GM18873 (cell line): ENCODE data around the gene ANXA6.

Experiments
- ATAC-seq: cut with Tn5 transposase; IDR thresholded peaks from one replicate; pipeline ENCODE4 v1.9.1; 2021; ENCODE audit warnings: mild to moderate bottlenecking, moderate library complexity, moderate number of reproducible peaks; ENCODE audit not compliant: unreplicated experiment, low FRiP score

The ANXA6 gene

GRCh38 chr5:151154931-151155774 is 2.4 kb downstream of the ANXA6 start:
- ATAC-seq: no peak

- no peak for ATAC-seq
Observed at GRCh38 chr5:151153766-151154272, 3.8 kb downstream of the ANXA6 start.

GRCh38 chr5:151153300-151153699 is 4.3 kb downstream of the ANXA6 start:
- no peak for ATAC-seq

GRCh38 chr5:151151793-151152192 is 5.8 kb downstream of the ANXA6 start:
- no peak for ATAC-seq

- no peak for ATAC-seq
Observed at GRCh38 chr5:151151263-151151660, 6.3 kb downstream of the ANXA6 start.

- no peak for ATAC-seq
Observed at GRCh38 chr5:151150471-151151262, 6.9 kb downstream of the ANXA6 start.

GRCh38 chr5:151148583-151148982 is 9.0 kb downstream of the ANXA6 start:
- no peak for ATAC-seq

GRCh38 chr5:151147033-151147432 is 10.5 kb downstream of the ANXA6 start:
- ATAC-seq: no peak

- ATAC-seq: no peak
Observed at GRCh38 chr5:151146061-151146460, 11.5 kb downstream of the ANXA6 start.

GRCh38 chr5:151144922-151145321 is 12.7 kb downstream of the ANXA6 start:
- ATAC-seq: no peak

GRCh38 chr5:151144275-151144674 is 13.3 kb downstream of the ANXA6 start:
- no peak for ATAC-seq

- ATAC-seq: no peak
Observed at GRCh38 chr5:151143645-151144044, 13.9 kb downstream of the ANXA6 start.

- no peak for ATAC-seq
Observed at GRCh38 chr5:151142933-151143332, 14.6 kb downstream of the ANXA6 start.

GRCh38 chr5:151141535-151141934 is 16.0 kb downstream of the ANXA6 start:
- ATAC-seq: peak; percentile 85

GRCh38 chr5:151140686-151141459 is 16.7 kb downstream of the ANXA6 start:
- no peak for ATAC-seq

- ATAC-seq: no peak
Observed at GRCh38 chr5:151139646-151140045, 17.9 kb downstream of the ANXA6 start.

GRCh38 chr5:151139015-151139414 is 18.6 kb downstream of the ANXA6 start:
- no peak for ATAC-seq

- no peak for ATAC-seq
Observed at GRCh38 chr5:151138114-151138513, 19.5 kb downstream of the ANXA6 start.

- no peak for ATAC-seq
Observed at GRCh38 chr5:151137067-151137825, 20.3 kb downstream of the ANXA6 start.

GRCh38 chr5:151134228-151134627 is 23.4 kb downstream of the ANXA6 start:
- peak; percentile 60 for ATAC-seq
